ENCODE results near the gene FAM229B.

Gene FAM229B

GRCh38 chr6:112144145-112144926 is 56.9 kb downstream of the FAM229B start:
- DNase-seq, result no peak

GRCh38 chr6:112145080-112145573 is 57.7 kb downstream of the FAM229B start:
- no peak for DNase-seq

GRCh38 chr6:112148103-112148502 is 60.7 kb downstream of the FAM229B start:
- no peak for DNase-seq

- no peak for DNase-seq
Measured at GRCh38 chr6:112149236-112149635, 61.8 kb downstream of the FAM229B start.

GRCh38 chr6:112149719-112150263 is 62.4 kb downstream of the FAM229B start:
- DNase-seq, result no peak

- DNase-seq, result no peak
Measured at GRCh38 chr6:112150363-112150762, 63.0 kb downstream of the FAM229B start.

Data from activated naive CD4-positive, alpha-beta T cell treated with anti-CD3 and anti-CD28 coated beads, Interleukin-2, amount 50 U/mL, for 16 hours (primary cell).